Fibroblast of lung (primary cell): Measurements from ENCODE around the gene FAM193A. TPM values are rescaled to one million over a fixed set of nuclear protein-coding genes. Genes with fewer than 3 reads are reported as not detected.

Experiments used
- DNase-seq, 2 donors: peaks; one replicate each; pipeline versions ENCODE4 v3.0.0 to v3.0.0-alpha.2; 2010; ENCODE audit warnings: low read depth in 2 of 2
- H2AFZ ChIP-seq: 2 replicates; pipeline ENCODE4 v1.5.1; 2012; ENCODE audit warnings: low read length, control low read depth, inconsistent platforms
- H3K27ac ChIP-seq: 2 replicates; pipeline ENCODE4 v1.5.1; 2011; ENCODE audit warnings: low read length, control low read depth; ENCODE audit not compliant: insufficient read depth
- H3K27me3 ChIP-seq: 2 replicates; pipeline ENCODE4 v1.5.1; 2011; ENCODE audit warnings: mild to moderate bottlenecking, low read length; ENCODE audit not compliant: control insufficient read depth, insufficient read depth
- H3K36me3 ChIP-seq: 2 replicates; pipeline ENCODE4 v1.5.1; 2011; ENCODE audit warnings: low read length; ENCODE audit not compliant: control insufficient read depth, insufficient read depth
- H3K4me1 ChIP-seq: 2 replicates; pipeline ENCODE4 v1.5.1; 2011; ENCODE audit warnings: low read length; ENCODE audit not compliant: control insufficient read depth, insufficient read depth; ENCODE audit errors: extremely low read depth
- H3K4me2 ChIP-seq: 2 replicates; pipeline ENCODE4 v1.5.1; 2011; ENCODE audit warnings: low read length, control low read depth; ENCODE audit not compliant: insufficient read depth; ENCODE audit errors: extremely low read depth
- H3K4me3 ChIP-seq, 4 experiments: fragments of 200-600 bp in 1 of 4; sonication (generic) in 1 of 4; replicated peaks in 1 of 4; 2 replicates each; pipeline ENCODE4 v1.5.1; 2011 to 2016; ENCODE audit warnings: low read length in 4 of 4, low read depth in 3 of 4, mild to moderate bottlenecking in 3 of 4, control low read depth in 2 of 4, inconsistent platforms in 1 of 4, mixed read lengths in 1 of 4; ENCODE audit not compliant: insufficient read depth in 1 of 4; ENCODE audit errors: control extremely low read depth in 1 of 4
- H3K79me2 ChIP-seq: 2 replicates; pipeline ENCODE4 v1.5.1; 2012; ENCODE audit warnings: mild to moderate bottlenecking, low read length, inconsistent platforms; ENCODE audit not compliant: control insufficient read depth, insufficient read depth
- H3K9ac ChIP-seq: 2 replicates; pipeline ENCODE4 v1.5.1; 2011; ENCODE audit warnings: mild to moderate bottlenecking, low read length, control low read depth; ENCODE audit not compliant: insufficient read depth
- H3K9me3 ChIP-seq: 2 replicates; pipeline ENCODE4 v1.5.1; 2012; ENCODE audit warnings: low read depth, low read length; ENCODE audit not compliant: control insufficient read depth, insufficient read depth
- H4K20me1 ChIP-seq: 2 replicates; pipeline ENCODE4 v1.5.1; 2011; ENCODE audit warnings: low read length; ENCODE audit not compliant: control insufficient read depth, insufficient read depth; ENCODE audit errors: extremely low read depth
- EZH2 ChIP-seq: IDR thresholded peaks from 2 replicates; pipeline ENCODE4 v1.5.1; 2012; ENCODE audit warnings: low read length, control low read depth, mild to moderate bottlenecking; ENCODE audit errors: missing control alignments
- polyA plus RNA-seq, 2 donors: library from polyadenylated mRNA; depleted of rRNA in 1 of 2; stranded (reverse) in 1 of 2; unstranded in 1 of 2; fragments of >200 nt; gene quantifications; 2 replicates each; pipeline ENCODE4 v1.2.1, GENCODE V29; 2011 to 2012; ENCODE audit warnings: missing spikeins in 1 of 2
- total RNA-seq: library from RNA; depleted of rRNA; stranded (reverse); fragments of >200 nt; gene quantifications from 2 replicates; pipeline ENCODE4 v1.2.1, GENCODE V29; 2014
- TF ChIP-seq, protein P1 (sequence below), 2 donors: IDR thresholded peaks in 1 of 2; conservative IDR thresholded peaks in 1 of 2; 1 replicate in 1 of 2; 2 replicates in 1 of 2; pipeline ENCODE4 v1.5.1; 2011 to 2012; ENCODE audit warnings: low read length in 2 of 2, control low read depth in 1 of 2, inconsistent platforms in 1 of 2, low read depth in 1 of 2, mild to moderate bottlenecking in 1 of 2

Gene FAM193A
- total and polyA plus RNA-seq, 2 donors (not counting 1 experiment from before 2014, with no cell fraction given): 5.6 to 10.9 TPM

GRCh38 chr4:2646396-2647149 is 110.1 kb downstream of the FAM193A start:
- Histone ChIP-seq H3K9ac (no peak overlapping the region), H4K20me1 (no peaks in the 10 kb centered on the region), H3K9me3 (no peaks in the 10 kb centered on the region), H3K4me3 (no peak overlapping the region), H3K27me3 (no peaks in the 10 kb centered on the region), H3K4me2 (no peak overlapping the region), H3K36me3 (peaks cover 25% of the 10 kb centered on the region), H3K79me2 (no peaks in the 10 kb centered on the region), H3K4me1 (no peaks in the 10 kb centered on the region), H2AFZ (no peak overlapping the region), H3K27ac (no peak overlapping the region)
- TF ChIP-seq EZH2: no peak
- TF ChIP-seq, protein P1, sequence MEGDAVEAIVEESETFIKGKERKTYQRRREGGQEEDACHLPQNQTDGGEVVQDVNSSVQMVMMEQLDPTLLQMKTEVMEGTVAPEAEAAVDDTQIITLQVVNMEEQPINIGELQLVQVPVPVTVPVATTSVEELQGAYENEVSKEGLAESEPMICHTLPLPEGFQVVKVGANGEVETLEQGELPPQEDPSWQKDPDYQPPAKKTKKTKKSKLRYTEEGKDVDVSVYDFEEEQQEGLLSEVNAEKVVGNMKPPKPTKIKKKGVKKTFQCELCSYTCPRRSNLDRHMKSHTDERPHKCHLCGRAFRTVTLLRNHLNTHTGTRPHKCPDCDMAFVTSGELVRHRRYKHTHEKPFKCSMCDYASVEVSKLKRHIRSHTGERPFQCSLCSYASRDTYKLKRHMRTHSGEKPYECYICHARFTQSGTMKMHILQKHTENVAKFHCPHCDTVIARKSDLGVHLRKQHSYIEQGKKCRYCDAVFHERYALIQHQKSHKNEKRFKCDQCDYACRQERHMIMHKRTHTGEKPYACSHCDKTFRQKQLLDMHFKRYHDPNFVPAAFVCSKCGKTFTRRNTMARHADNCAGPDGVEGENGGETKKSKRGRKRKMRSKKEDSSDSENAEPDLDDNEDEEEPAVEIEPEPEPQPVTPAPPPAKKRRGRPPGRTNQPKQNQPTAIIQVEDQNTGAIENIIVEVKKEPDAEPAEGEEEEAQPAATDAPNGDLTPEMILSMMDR (conservative IDR thresholded peaks at IDR 0.05 in 1 of 2, IDR thresholded peaks at IDR 0.05 in 1 of 2; ENCODE audit: low read depth in 1 of 2, low read length in 2 of 2): no peak
- DNase-seq: no peak

GRCh38 chr4:2647403-2648158 is 111.1 kb downstream of the FAM193A start:
- no peaks in the 10 kb centered on the region for H3K4me1 ChIP-seq
- no peak for DNase-seq

More at GRCh38 chr4:2647403-2648158, 111.1 kb downstream of the FAM193A start:
- Histone ChIP-seq H3K79me2 (no peaks in the 10 kb centered on the region), H3K9ac (no peak overlapping the region), H2AFZ (no peak overlapping the region), H3K4me2 (no peak overlapping the region), H4K20me1 (no peaks in the 10 kb centered on the region), H3K27me3 (no peaks in the 10 kb centered on the region), H3K9me3 (no peaks in the 10 kb centered on the region), H3K4me3 (no peak overlapping the region), H3K36me3 (peaks cover 25% of the 10 kb centered on the region), H3K27ac (no peak overlapping the region)
- no peak for TF ChIP-seq EZH2
- TF ChIP-seq, protein P1 (conservative IDR thresholded peaks at IDR 0.05 in 1 of 2, IDR thresholded peaks at IDR 0.05 in 1 of 2; ENCODE audit: low read depth in 1 of 2, low read length in 2 of 2): no peak
